ENCODE data around the gene TRAPPC10. TPM values are rescaled to one million over a fixed set of nuclear protein-coding genes. Genes with fewer than 3 reads are reported as not detected.

TRAPPC10 gene
- polyA plus RNA-seq, 1 of the 3 experiments (the other 2 are of a cell fraction) = 17.5 TPM

DNA sequence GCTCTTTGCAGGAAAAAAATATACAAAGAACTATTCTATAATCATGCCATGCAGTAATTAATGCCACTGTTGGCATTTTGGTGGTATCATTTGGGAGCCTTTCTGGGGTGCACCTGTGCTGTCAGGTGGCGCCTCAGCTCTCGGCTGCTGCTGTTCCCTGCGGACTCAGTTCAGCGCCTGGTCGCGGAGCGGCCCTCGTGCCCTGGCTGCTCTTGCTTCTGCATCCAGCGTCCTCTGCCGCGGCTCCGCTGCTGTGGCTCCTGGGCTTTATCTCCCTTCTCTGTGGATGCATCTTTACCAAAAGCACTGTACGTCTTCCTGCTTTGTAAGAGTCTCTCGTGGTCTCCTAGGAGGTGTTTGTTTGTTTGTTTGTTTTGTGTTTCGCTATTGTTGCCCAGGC, 60.0 kb downstream of the TRAPPC10 start:
- Histone ChIP-seq H3K27me3 (ENCODE audit: insufficient read depth) (no peaks in the 10 kb centered on the region), H3K9me2 (no peaks in the 10 kb centered on the region), H3K4me2 (no peak overlapping the region), H3K27ac (ENCODE audit: low read depth in 2 of 2, low read length in 1 of 2) (no peak overlapping the region), H3K79me2 (ENCODE audit: insufficient read depth) (peaks cover 48% of the 10 kb centered on the region), H2AFZ (ENCODE audit: low read depth) (no peak overlapping the region), H3K4me3 (ENCODE audit: low read depth in 2 of 2, low read length in 1 of 2) (no peak overlapping the region), H3K36me3 (replicated peaks in 1 of 2; ENCODE audit: control insufficient read depth in 1 of 2, insufficient read depth in 2 of 2, low read length in 1 of 2) (peaks cover 20 to 54% of the 10 kb centered on the region in 2 experiments), H3K9me3 (no peaks in the 10 kb centered on the region), H3K9ac (no peak overlapping the region), H3K4me1 (ENCODE audit: control insufficient read depth in 1 of 2, insufficient read depth in 2 of 2, low read depth in 1 of 2, low read length in 1 of 2) (no peaks in the 10 kb centered on the region; a peak in 1 of 4 replicates), H3F3A (replicated peaks; ENCODE audit: insufficient read depth) (peaks cover 3% of the 10 kb centered on the region), H4K20me1 (ENCODE audit: insufficient read depth) (peaks cover 6% of the 10 kb centered on the region)
- TF ChIP-seq MXI1 (IDR thresholded peaks at IDR 0.05; ENCODE audit: low read depth, low read length) (no peak), POLR2AphosphoS5 (IDR thresholded peaks at IDR 0.05; ENCODE audit: low read depth, low read length) (no peak), FOSL2 (IDR thresholded peaks at IDR 0.05; ENCODE audit: borderline replicate concordance, low read depth) (no peak), USF1 (IDR thresholded peaks at IDR 0.05; ENCODE audit: borderline replicate concordance, low read depth) (no peak), SMC3 (IDR thresholded peaks at IDR 0.05; ENCODE audit: low read depth, low read length) (no peak), TAF1 (IDR thresholded peaks at IDR 0.05; ENCODE audit: borderline replicate concordance, low read depth, low read length) (no peak)
- TF ChIP-seq, protein P1, sequence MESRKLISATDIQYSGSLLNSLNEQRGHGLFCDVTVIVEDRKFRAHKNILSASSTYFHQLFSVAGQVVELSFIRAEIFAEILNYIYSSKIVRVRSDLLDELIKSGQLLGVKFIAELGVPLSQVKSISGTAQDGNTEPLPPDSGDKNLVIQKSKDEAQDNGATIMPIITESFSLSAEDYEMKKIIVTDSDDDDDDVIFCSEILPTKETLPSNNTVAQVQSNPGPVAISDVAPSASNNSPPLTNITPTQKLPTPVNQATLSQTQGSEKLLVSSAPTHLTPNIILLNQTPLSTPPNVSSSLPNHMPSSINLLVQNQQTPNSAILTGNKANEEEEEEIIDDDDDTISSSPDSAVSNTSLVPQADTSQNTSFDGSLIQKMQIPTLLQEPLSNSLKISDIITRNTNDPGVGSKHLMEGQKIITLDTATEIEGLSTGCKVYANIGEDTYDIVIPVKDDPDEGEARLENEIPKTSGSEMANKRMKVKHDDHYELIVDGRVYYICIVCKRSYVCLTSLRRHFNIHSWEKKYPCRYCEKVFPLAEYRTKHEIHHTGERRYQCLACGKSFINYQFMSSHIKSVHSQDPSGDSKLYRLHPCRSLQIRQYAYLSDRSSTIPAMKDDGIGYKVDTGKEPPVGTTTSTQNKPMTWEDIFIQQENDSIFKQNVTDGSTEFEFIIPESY (IDR thresholded peaks at IDR 0.05; ENCODE audit: borderline replicate concordance, low read depth) = no peak
- WGBS (ENCODE audit: low lambda C conversion rate) = 99% methylated on average over 12 of the region's 15 CpGs
- CTCF ChIA-PET = interaction anchor here (2.1 kb wide), 1 partner anchor 11 kb away, joined by 5 read pairs; no protein-coding TSS in a partner anchor
- DNase-seq = no peak
- POLR2A ChIA-PET = interaction anchor here (0.6 kb wide), 1 partner anchor 9 kb away, joined by 3 read pairs; no protein-coding TSS in a partner anchor

DNA sequence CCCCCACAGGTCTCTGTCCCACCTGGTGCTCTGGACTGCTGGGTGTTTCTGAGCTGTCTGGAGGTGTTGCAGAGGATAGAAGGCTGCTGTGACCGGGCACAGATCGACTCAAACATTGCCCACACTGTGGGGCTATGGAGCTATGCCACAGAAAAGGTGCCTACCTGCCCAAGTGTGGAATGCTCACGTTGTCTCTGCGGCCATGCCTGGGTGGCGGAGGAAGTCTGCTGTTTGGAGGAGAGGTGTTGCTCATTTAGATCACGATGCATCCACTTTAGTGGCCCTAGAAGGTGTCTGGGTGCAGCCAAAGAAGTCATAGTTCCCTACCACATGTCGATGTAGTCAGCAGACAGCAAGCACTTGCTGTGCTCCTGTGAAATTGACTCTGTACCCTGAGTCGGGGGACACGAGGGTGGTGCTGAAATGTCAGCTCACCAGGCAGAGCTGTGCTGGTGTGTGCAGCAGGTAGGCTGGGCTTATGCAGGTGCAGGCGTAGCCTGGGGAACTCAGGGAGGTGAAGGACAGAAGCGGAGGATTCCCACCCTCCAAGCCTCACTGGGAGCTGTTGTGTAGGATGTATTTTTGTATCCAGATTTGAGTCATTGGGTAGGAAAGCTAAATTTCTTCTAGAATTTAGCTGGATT, 62.3 kb downstream of the TRAPPC10 start:
- H3F3A ChIP-seq (replicated peaks; ENCODE audit: insufficient read depth) = peaks cover 3% of the 10 kb centered on the region
- no peaks in the 10 kb centered on the region for H3K9me2 ChIP-seq
- H3K9ac ChIP-seq = no peak overlapping the region
- DNase-seq = no peak
- ChIA-PET CTCF (interaction anchor here (1.1 to 1.4 kb wide), 2 partner anchors 61 to 223 kb away, joined by 3 to 5 read pairs; no protein-coding TSS in a partner anchor), POLR2A (no interaction called here)
- H3K4me3 ChIP-seq (ENCODE audit: low read depth in 2 of 2, low read length in 1 of 2) = no peak overlapping the region
- no peak overlapping the region for H3K27ac ChIP-seq (ENCODE audit: low read depth in 2 of 2, low read length in 1 of 2)
- H3K9me3 ChIP-seq = no peaks in the 10 kb centered on the region
- H4K20me1 ChIP-seq (ENCODE audit: insufficient read depth) = no peaks in the 10 kb centered on the region; the same call in 1 of the 2 replicates
- H3K4me2 ChIP-seq = no peak overlapping the region
- TF ChIP-seq RCOR1 (IDR thresholded peaks at IDR 0.05; ENCODE audit: low read length) = no peak
- TF ChIP-seq USF1 (IDR thresholded peaks at IDR 0.05; ENCODE audit: borderline replicate concordance, low read depth) = no peak
- no peak for TF ChIP-seq FOSL2 (IDR thresholded peaks at IDR 0.05; ENCODE audit: borderline replicate concordance, low read depth)
- TF ChIP-seq, protein P1 (IDR thresholded peaks at IDR 0.05; ENCODE audit: borderline replicate concordance, low read depth) = no peak
- TF ChIP-seq GATA2 (CRISPR knock-in tag; IDR thresholded peaks at IDR 0.05) = no peak
- TF ChIP-seq EP300 (IDR thresholded peaks at IDR 0.05; ENCODE audit: borderline replicate concordance in 1 of 2, low read depth in 1 of 2, low read length in 1 of 2) = no peak
- TF ChIP-seq RFX5 (IDR thresholded peaks at IDR 0.05; ENCODE audit: low read length) = no peak
- TF ChIP-seq FOXJ3 (CRISPR knock-in tag; IDR thresholded peaks at IDR 0.05) = no peak
- TF ChIP-seq CTCF (IDR thresholded peaks at IDR 0.05) = no peak
- peaks cover 28% of the 10 kb centered on the region for H3K79me2 ChIP-seq (ENCODE audit: insufficient read depth)
- no peak overlapping the region for H2AFZ ChIP-seq (ENCODE audit: low read depth)
- H3K4me1 ChIP-seq (ENCODE audit: control insufficient read depth in 1 of 2, insufficient read depth in 2 of 2, low read depth in 1 of 2, low read length in 1 of 2) = no peaks in the 10 kb centered on the region; a peak in 1 of 4 replicates
- no peaks in the 10 kb centered on the region for H3K27me3 ChIP-seq (ENCODE audit: insufficient read depth)
- H3K36me3 ChIP-seq (replicated peaks in 1 of 2; ENCODE audit: control insufficient read depth in 1 of 2, insufficient read depth in 2 of 2, low read length in 1 of 2) = peaks cover 35 to 66% of the 10 kb centered on the region in 2 experiments
- 100% methylated on average over 9 of the region's 11 CpGs for WGBS (ENCODE audit: low lambda C conversion rate)
